OCI-LY3 (cell line): Measurements from ENCODE around the gene MEF2B.

ENCODE experiments used
- H2AFZ ChIP-seq: fragments of 200-600, 300-600 bp; shearing (Covaris generic); 2 replicates; pipeline ENCODE4 v1.6.0; 2014; ENCODE audit warnings: antibody characterized with exemption, low read depth, low read length
- H3K27ac ChIP-seq: fragments of 200-600, 300-600 bp; sonication (generic); 2 replicates; pipeline ENCODE4 v1.5.1; 2014; ENCODE audit warnings: mild to moderate bottlenecking, low read length, moderate library complexity, mixed read lengths
- H3K27me3 ChIP-seq: fragments of 200-600, 300-600 bp; sonication (generic); 2 replicates; pipeline ENCODE4 v1.6.1; 2014; ENCODE audit warnings: low read depth, low read length, mixed read lengths
- H3K36me3 ChIP-seq: fragments of 200-600, 300-600 bp; sonication (generic); replicated peaks from 2 replicates; pipeline ENCODE3; 2014; ENCODE audit warnings: low read depth, low read length, mixed read lengths
- H3K4me1 ChIP-seq: fragments of 300-600, 200-600 bp; sonication (generic); 2 replicates; pipeline ENCODE4 v1.6.1; 2014; ENCODE audit warnings: low read length, mixed read lengths
- H3K4me2 ChIP-seq: fragments of 200-600, 300-600 bp; sonication (generic); 2 replicates; pipeline ENCODE4 v1.6.1; 2014; ENCODE audit warnings: low read length, mixed read lengths
- H3K4me3 ChIP-seq: fragments of 300-600, 200-600 bp; sonication (generic); 2 replicates; pipeline ENCODE4 v1.5.1; 2014; ENCODE audit warnings: antibody characterized with exemption, mild to moderate bottlenecking, low read length, moderate library complexity
- H3K79me2 ChIP-seq: fragments of 300-600, 200-600 bp; shearing (Covaris generic); 2 replicates; pipeline ENCODE4 v1.6.1; 2014; ENCODE audit warnings: mild to moderate bottlenecking, low read length, mixed read lengths
- H3K9ac ChIP-seq: fragments of 300-600, 200-600 bp; shearing (Covaris generic); 2 replicates; pipeline ENCODE4 v1.6.0; 2014; ENCODE audit warnings: mild to moderate bottlenecking, low read length, moderate library complexity
- H3K9me3 ChIP-seq: fragments of 200-600, 300-600 bp; shearing (Covaris generic); 2 replicates; pipeline ENCODE4 v1.6.1; 2014; ENCODE audit warnings: low read length, mixed read lengths; ENCODE audit not compliant: insufficient read depth
- H4K20me1 ChIP-seq: fragments of 200-600, 300-600 bp; sonication (generic); 2 replicates; pipeline ENCODE4 v1.6.1; 2016; ENCODE audit warnings: low read length, mixed read lengths; ENCODE audit not compliant: insufficient read depth
- EZH2phosphoT487 ChIP-seq: fragments of 200-600 bp; shearing (Covaris generic); IDR thresholded peaks from 2 replicates; pipeline ENCODE4 v1.6.1; 2018; ENCODE audit warnings: antibody characterized with exemption, mixed run types, low read depth
- TF ChIP-seq, protein P1 (sequence below): fragments of 200-600, 300-600 bp; sonication (generic); IDR thresholded peaks from 2 replicates; pipeline ENCODE4 v1.5.1; 2014; ENCODE audit warnings: antibody characterized with exemption, low read length, low read depth

The MEF2B gene

DNA sequence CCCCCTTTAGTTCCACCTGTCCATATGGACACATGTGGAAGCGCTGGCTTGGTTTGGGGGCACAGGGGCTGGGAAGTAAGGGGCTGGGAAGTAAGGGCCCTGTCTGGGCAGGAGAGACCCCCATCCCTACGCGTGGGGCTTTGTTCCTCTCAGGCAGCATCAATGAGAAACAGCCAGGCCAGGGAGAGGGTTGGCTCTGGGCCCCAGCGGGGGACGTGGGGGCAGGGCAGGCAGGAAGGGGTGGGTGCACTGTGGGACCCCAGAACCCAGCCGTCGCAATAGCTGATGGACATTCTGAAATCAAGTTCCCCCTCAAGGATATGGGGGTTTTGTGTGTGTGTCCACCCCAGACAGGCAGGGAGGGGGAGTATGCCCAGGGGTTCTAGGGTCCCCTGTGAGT, 42.9 kb upstream of the MEF2B start:
- Histone ChIP-seq H3K4me3 (no peak overlapping the region), H3K9ac (no peak overlapping the region), H4K20me1 (peaks cover 3% of the 10 kb centered on the region; the same call in 1 of the 2 replicates), H3K9me3 (no peaks in the 10 kb centered on the region), H3K79me2 (no peaks in the 10 kb centered on the region), H3K4me1 (peaks cover 5% of the 10 kb centered on the region; the same call in 1 of the 2 replicates), H3K4me2 (no peak overlapping the region), H3K27ac (no peak overlapping the region), H2AFZ (no peak overlapping the region), H3K36me3 (no peaks in the 10 kb centered on the region), H3K27me3 (peaks cover 20% of the 10 kb centered on the region)
- TF ChIP-seq, protein P1, sequence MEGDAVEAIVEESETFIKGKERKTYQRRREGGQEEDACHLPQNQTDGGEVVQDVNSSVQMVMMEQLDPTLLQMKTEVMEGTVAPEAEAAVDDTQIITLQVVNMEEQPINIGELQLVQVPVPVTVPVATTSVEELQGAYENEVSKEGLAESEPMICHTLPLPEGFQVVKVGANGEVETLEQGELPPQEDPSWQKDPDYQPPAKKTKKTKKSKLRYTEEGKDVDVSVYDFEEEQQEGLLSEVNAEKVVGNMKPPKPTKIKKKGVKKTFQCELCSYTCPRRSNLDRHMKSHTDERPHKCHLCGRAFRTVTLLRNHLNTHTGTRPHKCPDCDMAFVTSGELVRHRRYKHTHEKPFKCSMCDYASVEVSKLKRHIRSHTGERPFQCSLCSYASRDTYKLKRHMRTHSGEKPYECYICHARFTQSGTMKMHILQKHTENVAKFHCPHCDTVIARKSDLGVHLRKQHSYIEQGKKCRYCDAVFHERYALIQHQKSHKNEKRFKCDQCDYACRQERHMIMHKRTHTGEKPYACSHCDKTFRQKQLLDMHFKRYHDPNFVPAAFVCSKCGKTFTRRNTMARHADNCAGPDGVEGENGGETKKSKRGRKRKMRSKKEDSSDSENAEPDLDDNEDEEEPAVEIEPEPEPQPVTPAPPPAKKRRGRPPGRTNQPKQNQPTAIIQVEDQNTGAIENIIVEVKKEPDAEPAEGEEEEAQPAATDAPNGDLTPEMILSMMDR: no peak
- no peak for TF ChIP-seq EZH2phosphoT487

DNA sequence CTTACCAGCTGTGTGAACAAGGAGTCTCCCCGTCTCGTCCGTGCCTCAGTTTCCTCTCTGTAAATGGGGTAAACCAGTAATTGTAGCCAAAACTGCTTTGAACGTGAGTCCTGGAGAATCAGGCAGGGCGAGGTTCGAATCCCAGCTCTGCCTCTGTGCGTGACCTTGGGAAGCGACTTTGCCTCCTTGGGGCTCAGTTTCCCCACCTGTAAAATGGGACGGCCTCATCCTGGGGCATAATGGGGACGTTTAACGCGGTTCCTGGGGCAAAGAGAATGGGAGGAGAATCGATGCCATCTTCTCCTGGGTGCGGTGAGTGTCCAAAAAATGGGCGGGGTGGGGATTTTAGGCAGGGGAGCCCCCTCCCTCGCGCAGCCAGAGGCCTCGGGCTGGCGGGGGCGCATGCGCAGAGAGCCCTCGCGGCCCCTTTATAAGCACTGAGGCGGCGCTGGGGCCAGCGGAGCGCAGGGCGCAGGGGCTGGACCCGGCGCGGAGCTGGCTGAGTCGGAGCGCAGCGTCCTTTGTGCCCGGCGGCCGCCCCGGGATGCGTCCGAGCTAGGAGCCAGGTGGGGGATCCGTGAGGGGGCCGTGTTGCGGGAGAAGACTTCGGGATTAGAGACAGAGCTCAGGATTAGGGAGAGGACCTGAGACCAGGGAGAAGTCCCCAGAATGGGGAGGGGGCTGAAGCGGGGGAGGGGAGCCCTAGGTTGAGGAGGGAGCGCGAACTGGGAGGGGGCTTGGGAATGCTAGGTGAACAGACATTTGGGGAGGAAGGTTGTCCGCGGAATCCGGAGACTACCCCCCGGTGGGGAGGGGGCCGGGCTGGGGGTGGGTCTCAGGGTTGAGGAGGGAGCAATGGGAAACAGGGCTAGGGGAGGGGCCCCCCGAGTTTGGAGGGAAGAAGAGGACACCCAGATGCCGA, 41.7 kb upstream of the MEF2B start, which contains the start of gene NCAN:
TSS of gene NCAN (plus strand) at position 460 of the 922 bp plus-strand sequence. CDS start 4,996 bp downstream, outside the sequence.
- no peak within 1 kb of the TSS for H3K4me3 ChIP-seq

DNA sequence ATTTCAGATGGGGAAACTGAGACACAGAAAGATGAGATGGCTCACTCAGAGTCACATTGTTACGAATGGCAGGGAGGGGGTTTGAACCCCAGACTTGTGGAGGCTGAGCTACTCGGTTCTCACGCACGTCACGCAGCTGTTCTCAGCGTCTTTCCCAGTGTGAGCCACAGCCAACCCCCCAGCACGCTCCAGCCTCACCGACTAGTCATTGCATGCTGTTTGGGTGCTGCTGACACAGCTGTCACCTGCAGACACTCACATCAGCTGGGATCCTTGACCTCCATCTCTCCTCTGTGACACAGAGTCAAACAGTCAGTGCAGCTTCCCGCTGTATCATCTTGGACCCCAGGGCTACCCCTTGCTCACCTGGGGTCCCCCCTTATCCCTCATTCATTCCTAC, 39.3 kb upstream of the MEF2B start:
- Histone ChIP-seq H3K4me2 (no peak overlapping the region), H3K27me3 (peaks cover 10% of the 10 kb centered on the region), H3K36me3 (no peaks in the 10 kb centered on the region), H3K4me1 (peaks cover 5% of the 10 kb centered on the region; the same call in 1 of the 2 replicates), H4K20me1 (no peaks in the 10 kb centered on the region), H3K9me3 (no peaks in the 10 kb centered on the region), H3K4me3 (no peak overlapping the region), H3K9ac (no peak overlapping the region), H2AFZ (no peak overlapping the region), H3K79me2 (no peaks in the 10 kb centered on the region), H3K27ac (no peak overlapping the region)
- TF ChIP-seq, protein P1: no peak
- no peak for TF ChIP-seq EZH2phosphoT487

More for the DNA sequence above, 41.7 kb upstream of the MEF2B start, which contains the start of gene NCAN:
- peaks cover 3% of the 10 kb centered on the region; the same call in 1 of the 2 replicates for H4K20me1 ChIP-seq
- H2AFZ ChIP-seq: no peak within 1 kb of the TSS
- H3K4me1 ChIP-seq: peaks cover 5% of the 10 kb centered on the region; the same call in 1 of the 2 replicates
- no peaks in the 10 kb centered on the region for H3K79me2 ChIP-seq
- no peaks in the 10 kb centered on the region for H3K9me3 ChIP-seq
- H3K36me3 ChIP-seq: no peaks in the 10 kb centered on the region
- H3K27me3 ChIP-seq: peaks cover 13% of the 10 kb centered on the region
- no peak within 1 kb of the TSS for H3K9ac ChIP-seq
- no peak for TF ChIP-seq EZH2phosphoT487
- TF ChIP-seq, protein P1: no peak
- no peak within 1 kb of the TSS for H3K4me2 ChIP-seq
- H3K27ac ChIP-seq: no peak within 1 kb of the TSS
